HG03103 (cell line): ENCODE measurements around the gene TSPAN33.
A peak's percentile ranks its signal among the peaks of the same experiment; 100 is the strongest.
"Not testable (repeated sequence)": the region's sequence is repeated elsewhere in the genome, so short reads cannot be mapped to it uniquely, and the experiment has no call there.

Source experiments
- ATAC-seq: cut with Tn5 transposase; IDR thresholded peaks from one replicate; pipeline ENCODE4 v1.9.1; 2021; ENCODE audit warnings: low read depth; ENCODE audit not compliant: unreplicated experiment

Gene TSPAN33, protein sequence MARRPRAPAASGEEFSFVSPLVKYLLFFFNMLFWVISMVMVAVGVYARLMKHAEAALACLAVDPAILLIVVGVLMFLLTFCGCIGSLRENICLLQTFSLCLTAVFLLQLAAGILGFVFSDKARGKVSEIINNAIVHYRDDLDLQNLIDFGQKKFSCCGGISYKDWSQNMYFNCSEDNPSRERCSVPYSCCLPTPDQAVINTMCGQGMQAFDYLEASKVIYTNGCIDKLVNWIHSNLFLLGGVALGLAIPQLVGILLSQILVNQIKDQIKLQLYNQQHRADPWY

DNA sequence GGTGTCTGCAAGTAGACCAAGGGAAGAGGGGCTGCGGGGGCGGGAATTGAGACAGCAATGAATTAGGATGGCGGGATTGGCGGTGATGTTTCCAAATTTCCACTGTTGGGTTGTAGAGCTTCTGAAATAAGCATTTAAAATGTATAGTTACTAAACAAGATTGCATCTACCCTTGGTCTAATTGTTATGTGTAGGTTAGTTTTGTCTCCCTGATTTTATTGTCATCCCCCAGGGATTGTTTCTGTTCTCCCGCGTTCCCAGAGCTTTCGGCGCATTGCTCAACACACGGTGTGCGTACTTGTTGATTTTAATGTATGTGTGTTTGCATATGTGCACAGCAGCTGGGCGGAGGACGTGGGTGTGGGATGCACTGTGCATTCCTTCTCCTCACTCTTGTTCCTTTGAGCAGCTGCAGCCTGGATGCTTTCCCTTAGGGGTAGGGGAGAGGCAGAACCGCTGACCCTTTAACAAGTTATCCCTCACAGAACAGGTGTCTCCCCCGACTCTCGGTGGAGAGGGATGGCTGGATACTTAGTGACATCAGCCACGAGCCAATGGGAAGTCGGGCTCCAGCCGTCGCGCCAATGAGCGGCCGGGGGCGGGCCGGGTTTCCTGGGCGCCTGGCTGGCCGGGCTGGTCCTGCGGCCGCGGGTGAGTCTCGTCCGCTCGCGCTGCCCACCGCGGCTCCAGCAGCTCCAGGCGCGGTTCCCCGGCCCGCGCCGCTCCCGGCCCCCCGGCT, at the start of gene TSPAN33:
Gene TSPAN33 (plus strand): TSS at position 613 of the 739 bp plus-strand sequence. CDS start 274 bp downstream, outside the sequence.
- peak; percentile 58 for ATAC-seq

DNA sequence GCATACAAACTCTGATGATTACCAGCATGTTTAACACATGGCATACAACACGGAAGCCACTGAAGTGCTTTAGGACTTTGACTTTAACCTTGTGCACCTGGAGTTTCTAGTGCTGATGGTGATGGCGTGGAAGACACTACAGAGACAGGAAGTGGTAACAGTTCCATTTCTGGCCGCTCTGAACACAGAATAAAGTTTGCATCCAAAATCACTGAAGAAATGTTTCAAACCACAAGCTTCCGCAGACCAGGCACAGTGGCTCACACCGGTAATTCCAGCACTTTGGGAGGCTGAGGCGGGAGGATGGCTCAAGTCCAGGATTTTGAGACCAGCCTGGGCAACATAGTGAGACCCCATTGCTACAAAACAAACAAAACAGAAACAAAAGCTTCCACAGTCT, 49.2 kb upstream of the TSPAN33 start:
- no peak for ATAC-seq

DNA sequence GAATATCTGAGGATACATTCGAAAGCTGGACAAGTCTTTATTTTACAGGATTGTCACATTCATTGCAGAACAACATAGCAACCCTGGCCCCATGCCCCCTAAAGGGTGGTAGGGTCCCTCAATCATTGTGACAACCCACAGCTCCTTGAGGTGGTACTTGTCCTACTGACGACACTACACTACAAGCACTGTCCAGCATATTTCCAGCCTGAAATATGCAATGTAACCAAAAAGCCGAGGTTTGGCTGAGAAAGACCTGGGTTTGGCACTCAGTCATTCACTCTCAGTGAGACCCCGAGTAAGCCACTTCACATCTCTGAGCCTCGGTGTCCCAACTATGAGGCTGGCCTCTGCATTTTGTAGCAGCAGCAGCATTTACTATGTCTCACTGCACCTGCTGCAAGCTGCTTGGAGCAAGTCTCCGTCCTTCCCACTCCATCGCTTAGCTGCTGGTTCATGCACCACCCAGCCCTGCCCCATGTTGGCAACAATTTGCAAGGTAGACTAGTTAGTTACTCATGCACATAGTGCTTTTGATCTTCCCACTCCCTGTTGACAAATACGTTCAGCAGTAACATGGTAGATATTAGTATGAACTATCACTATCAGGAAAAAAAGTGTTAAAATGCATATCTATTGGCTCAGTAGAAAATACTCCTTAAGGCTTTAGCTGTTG, 46.0 kb upstream of the TSPAN33 start:
- ATAC-seq, result no peak

DNA sequence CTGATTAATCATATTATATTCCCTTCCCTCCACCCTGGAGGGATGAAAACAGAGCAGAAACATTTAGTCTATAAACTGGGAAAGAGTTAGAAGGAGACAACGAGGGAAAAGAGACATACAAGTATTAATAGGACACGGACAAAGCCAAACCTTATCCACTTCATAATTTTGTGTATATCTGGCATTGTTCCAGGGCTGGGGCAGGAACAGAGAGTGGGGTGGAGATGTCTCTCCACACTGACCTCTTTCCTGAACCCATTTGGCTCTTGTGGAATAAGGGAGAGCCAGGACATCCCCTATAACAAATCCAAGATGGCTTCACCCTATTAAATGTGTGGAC, 43.7 kb upstream of the TSPAN33 start:
- no peak for ATAC-seq

DNA sequence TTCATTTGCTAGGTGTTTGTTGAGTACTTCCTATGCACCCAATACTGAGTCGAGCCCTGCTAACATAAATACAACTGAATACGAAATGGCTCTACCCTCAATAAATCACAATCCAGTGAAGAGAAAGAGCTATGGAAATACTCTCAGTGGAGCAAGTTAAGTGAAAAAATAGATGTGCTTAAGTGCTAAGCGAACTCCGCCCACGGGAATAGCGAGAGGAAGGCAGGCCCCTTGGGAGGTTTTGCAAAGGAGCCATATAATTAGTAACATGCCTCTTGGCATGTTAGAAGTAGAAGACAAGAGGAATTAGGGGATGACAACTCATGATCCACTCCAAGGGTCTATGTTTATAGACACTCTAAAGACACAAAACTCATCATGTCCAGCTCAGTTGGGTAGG, 42.8 kb upstream of the TSPAN33 start:
- ATAC-seq, result no peak

DNA sequence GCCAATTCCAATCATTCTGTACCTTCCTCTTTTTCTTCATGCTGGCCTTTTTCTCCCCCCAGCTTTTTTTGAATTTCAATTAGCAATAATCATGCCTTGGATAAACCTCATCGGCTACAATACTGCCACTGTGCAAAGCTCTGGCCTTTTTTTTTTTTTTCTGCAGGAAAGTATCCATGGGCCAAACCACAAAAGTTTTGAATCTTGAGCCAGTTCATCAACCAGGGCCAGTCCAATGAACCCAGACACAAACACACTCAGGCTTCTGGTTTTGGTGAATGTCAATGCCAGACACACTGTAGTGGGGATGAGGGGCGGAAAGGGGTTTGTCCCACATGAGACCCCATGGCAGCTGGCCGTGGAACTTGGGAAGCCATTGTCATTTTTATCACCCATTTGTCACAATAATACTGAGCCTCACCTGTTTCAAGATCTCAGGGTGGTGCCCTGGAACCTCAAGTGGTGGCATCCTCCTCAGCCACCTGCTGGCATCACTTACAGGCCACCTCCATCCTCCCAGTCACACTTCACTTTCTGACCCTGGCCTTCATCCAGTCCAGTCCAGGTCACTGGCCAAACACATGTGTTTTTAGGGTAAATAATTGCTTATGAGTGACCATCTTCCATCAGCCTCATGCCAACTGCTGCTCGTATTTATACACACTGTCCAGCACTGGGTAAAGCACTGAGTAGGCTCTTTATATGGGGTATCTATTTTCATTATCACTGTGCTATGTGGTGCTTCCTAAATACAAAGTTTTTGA, 40.8 kb upstream of the TSPAN33 start:
- no peak for ATAC-seq

DNA sequence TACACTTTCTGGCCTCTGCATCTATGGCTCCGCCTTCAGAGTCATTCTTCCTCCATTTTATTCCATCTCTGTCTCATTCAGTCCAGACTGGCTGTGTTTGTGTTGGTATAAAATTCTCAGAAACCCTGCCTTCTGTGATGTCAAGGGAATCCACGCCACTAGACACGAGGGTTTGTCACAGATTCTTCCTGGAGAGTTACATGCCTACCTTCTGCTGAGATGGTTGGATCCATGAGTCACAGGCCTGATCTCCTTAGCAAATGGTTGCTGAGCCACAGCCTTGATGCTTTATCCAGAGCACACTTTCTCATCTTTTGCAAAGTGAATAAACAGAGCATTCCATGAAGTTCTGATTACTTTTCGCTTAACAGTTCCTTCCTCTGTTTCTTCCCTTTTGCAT, 35.9 kb upstream of the TSPAN33 start:
- no peak for ATAC-seq

DNA sequence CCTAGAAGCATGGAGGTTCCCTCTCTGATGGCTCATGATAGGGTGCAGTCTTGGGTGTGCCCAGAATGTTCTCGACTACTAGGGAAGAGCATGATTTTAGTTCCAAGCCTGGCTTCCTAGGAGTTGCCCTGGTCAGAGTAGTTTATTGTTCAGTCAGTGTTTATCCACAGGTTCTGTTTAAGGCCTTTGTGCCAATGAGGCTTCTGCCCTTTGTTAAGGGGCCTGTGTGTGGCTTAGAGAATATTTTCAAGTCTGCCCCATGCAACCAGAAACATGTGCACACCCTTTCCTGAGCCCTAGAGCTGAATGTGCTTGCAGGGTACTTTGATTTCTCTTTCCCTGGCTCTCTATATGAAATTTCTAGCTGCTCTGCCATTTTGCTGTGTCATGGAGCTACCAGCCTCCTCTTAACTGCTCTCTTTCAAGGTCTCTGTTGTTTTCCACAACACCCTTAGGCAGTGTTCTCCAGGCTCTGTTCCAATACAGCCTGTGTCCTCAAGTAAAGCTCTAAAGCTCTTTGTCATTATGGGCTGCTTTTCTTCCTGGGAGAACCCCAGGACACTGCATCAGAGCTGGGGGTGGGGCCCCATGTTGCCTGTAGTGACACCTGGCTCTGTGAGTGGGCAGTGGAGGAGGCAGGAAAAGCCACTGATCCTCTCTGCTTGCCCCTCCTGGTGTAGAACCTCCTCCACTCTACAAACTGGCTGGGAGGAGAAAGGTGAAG, 34.1 kb upstream of the TSPAN33 start:
- ATAC-seq, result no peak

DNA sequence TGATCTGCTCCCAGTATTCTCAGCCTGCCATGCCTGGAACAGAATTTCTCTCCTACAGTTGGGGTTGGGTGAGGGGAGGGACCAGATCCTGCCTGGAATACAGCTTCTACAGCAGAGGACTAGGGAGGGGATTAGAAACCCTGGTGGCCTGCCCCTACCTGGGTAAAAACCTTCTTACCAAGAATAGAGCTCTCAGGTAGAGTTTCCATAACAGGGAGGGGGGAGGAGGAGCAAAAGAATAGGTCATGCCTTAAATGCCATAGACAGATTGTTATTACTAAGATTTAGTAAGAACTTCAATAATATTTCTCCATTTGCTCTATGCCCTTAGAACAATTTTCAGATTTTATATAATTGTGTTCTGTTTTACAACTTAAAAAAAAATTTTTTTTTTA, 33.5 kb upstream of the TSPAN33 start:
- ATAC-seq, result no peak

DNA sequence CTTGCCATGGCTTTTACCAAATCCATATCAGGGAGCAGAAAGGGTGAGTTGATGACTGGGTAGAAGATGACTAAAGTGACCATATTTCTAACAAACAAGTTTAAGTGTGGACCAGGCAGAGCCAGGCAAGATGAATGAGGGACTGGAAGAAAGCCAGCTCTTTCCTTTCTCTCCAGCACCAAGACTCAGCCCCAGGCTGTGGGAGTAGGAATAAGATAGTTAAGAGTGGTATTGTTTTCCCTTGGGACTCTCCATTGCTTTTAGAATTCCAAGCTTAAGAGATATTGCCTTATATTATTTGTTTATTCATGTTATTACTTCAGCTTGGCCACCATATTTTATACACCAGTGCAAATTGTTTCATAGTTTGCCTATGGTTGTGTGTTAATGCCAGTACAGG, 28.8 kb upstream of the TSPAN33 start:
- ATAC-seq, result no peak

DNA sequence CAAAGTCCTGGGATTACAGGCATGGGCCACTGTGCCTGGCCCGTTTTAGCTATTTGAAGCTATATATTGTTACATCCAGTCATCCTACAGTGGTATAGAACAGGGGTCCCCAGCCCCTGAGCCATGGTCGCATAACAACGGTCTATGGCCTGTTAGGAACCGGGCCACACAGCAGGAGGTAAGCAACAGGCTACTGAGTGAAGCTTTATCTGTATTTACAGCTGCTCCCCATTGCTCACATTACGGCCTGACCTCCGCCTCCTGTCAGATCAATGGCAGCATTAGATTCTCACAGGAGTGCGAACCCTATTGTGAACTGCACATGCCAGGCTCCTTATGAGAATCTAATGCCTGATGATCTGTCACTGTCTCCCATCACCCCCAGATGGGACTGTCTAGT, 26.3 kb upstream of the TSPAN33 start:
- no peak for ATAC-seq

DNA sequence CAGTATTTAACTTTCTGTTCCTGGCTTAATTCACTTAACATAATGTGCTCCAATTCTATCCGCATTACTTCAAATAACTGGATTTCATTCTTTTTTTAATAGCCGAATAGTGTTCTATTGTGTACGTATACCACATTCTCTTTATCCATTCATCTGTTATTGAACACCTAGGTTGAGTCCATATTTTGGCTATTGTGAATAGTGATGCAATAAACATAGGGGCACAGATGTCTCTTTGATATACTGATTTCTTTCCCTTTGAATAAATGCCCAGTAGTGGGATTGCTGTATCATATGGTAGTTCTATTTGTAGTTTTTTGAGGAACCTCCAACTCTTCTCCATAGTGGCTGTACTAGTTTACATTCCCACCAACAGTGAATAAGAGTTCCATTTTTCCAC, 25.5 kb upstream of the TSPAN33 start:
- no peak for ATAC-seq

DNA sequence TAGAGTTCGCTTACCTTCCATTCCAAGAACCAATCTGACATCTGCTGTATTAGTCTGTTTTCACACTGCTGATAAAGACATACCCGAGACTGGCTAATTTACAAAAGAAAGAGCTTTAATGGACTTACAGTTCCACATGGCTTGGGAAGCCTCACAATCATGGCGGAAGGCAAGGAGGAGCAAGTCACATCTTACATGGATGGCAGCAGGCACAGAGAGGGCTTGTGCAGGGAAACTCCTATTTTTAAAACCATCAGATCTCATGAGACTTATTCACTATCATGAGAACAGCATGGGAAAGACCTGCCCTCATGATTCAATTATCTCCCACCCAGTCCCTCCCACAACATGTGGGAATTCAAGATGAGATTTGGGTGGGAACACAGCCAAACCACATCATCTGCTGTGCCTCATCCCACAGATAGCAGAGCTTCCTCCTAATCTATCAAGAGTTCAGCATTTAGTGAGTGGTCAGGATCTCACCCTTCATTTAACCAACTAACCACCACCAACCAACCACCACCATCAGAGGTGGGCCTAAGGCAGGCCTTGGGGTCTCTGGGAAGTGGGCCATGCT, 22.9 kb upstream of the TSPAN33 start:
- not testable (repeated sequence) for ATAC-seq

DNA sequence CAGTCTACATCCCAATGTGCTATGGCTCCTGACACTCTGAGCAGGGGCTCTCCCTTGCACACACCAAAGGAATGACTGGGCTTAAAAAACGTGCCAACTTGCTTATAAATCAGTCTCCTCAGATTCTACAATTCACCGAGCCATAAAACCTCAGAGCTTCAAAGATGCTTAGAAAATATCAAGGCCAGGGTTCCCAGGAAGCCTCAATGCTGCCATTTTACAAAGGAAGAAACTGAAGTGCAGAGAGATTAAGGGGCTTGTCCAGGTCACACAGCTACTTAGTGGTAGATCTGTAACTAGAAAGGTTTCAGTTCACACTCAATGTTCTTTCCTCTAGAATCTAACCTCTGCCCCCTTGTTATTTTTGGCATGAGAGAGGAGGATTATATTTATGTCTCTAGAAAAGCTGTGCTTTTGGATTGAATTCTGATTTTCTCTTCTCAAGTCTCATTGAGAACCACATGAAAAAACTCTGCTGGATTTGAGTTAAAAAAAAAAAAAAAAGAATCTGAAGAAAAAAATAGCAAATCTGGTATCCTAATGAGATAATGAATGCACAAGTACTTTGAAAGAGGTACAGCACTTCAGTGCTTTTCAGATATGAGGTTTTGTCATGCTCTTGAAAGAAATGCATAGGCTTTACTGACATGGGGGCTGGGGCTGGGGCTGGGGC, 22.3 kb upstream of the TSPAN33 start:
- peak; percentile 49 for ATAC-seq

DNA sequence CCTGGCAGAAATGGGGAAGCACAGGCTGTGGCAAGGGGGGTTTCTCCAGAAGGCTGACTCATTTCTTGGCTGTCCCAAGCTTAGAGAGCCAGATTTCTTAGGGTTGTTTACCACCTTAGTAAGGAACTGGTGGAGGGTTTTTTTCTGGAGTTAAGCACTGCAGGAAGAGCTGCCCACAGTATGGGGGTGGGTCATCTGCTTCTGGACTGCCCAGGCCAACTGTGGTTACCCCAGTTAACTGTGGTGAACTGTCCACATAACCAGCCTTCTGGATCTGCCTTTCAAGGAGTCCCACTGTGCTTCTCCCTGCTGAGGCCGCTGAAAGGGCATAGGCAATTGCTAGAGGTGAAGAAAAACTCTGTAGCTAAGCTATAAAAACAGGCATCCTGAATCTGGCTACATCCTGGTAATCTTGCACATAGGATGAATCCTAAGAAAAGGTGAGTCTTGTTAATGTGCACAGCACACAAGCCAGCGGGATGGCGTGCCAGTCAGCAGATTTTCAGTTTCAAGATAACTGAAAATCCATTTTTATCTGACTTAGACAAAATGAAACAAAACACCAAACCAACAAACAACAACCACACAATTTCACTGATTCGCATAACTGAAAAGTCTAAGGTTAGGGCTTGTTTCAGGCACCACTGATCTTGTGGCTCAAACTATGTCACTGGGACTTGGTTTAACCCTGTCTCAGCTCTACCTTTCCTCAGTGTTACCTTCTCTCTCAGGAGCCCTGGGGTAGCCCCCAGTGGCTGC, 21.6 kb upstream of the TSPAN33 start:
- ATAC-seq, result peak; percentile 65

DNA sequence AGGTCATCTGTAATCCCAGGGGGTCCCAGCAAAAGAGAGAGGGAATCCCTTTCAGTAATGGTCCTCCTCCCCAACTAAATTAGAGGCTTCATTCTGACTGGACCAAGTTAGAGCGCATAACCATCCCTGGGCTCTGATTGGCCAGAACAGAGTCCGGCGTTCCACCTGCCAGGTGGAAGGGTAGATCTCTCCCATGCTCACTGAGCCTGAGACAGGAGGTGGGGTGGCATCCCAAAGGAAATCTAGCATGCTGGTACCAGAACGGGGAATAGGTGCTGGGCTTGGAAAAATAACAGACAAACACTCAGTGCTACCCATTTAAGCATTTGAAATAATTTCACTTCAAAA, 21.0 kb upstream of the TSPAN33 start:
- peak; percentile 27 for ATAC-seq

DNA sequence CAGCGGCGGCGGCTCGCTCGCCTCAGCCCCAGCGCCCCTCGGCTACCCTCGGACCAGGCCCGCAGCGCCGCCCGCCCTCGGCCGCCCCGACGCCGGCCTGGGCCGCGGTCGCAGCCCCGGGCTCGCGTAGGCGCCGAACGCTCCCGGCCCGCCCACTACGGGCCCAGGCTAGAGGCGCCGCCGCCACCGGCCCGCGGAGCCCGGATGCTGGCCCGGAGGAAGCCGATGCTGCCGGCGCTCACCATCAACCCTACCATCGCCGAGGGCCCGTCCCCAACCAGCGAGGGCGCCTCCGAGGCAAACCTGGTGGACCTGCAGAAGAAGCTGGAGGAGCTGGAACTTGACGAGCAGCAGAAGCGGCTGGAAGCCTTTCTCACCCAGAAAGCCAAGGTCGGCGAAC, 18.2 kb upstream of the TSPAN33 start:
- no peak for ATAC-seq

DNA sequence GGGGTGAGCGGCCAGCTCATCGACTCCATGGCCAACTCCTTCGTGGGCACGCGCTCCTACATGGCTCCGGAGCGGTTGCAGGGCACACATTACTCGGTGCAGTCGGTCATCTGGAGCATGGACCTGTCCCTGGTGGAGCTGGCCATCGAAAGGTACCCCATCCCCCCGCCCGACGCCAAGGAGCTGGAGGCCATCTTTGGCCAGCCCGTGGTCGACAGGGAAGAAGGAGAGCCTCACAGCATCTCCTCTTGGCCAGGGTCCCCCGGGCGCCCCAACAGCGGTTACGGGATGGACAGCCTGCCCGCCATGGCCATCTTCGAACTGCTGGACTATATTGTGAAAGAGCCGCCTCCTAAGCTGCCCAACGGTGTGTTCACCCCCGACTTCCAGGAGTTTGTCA, 17.4 kb upstream of the TSPAN33 start:
- no peak for ATAC-seq

DNA sequence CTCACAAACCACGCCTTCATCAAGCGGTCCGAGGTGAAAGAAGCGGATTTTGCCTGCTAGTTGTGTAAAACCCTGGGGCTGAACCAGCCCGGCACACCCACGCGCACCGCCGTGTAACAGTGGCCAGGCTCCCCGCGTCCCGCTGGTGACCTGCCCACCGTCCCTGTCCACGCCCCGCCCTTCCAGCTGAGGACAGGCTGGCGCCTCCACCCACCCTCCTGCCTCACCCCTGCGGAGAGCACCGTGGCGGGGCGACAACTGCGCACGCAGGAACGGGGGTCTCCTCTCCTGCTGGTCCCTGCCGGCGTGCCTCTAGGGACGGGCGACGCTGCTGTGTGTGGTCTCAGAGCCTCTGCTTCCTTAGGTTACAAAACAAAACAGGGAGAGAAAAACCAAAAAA, 16.9 kb upstream of the TSPAN33 start:
- no peak for ATAC-seq
